Right lobe of liver (tissue), 4 donors: ENCODE measurements around the gene PSD.

Experiments
- CTCF ChIP-seq, 4 donors: fragments of 200-600 bp in 3 of 4; fragments of 450-650 bp in 1 of 4; IDR thresholded peaks; one replicate each; pipeline versions ENCODE4 v1.5.1 to v1.8.0; 2016 to 2022; ENCODE audit warnings: antibody characterized with exemption in 4 of 4, mild to moderate bottlenecking in 2 of 4
- POLR2A ChIP-seq: fragments of 450-650 bp; IDR thresholded peaks from one replicate; pipeline ENCODE4 v1.6.1; 2017; ENCODE audit warnings: antibody characterized with exemption, mild to moderate bottlenecking
- donor health status: DM: no; HTN: no; CAD: no.
- donor health status: DM: no; HTN: no; CAD: no.
- donor health status: DM: no; HTN: yes; CAD: no.

GRCh38 chr10:102467318-102467717 lies 48.7 kb upstream of the PSD start:
- TF ChIP-seq POLR2A, result no peak
- TF ChIP-seq CTCF (IDR thresholded peaks at IDR 0.05), result no peak
